Adrenal gland (tissue), 12 donors: ENCODE data around the gene EIF2A. TPM values are rescaled to one million over a fixed set of nuclear protein-coding genes. Genes with fewer than 3 reads are reported as not detected.

Experiments used
- DNase-seq, 7 donors: peaks; one replicate each; pipeline ENCODE4 v3.0.0-alpha.2; 2019 to 2020
- H3K27ac ChIP-seq, 5 donors: fragments of 200-600 bp; sonication (generic) in 4 of 5; 1 replicate in 3 of 5; 2 replicates in 2 of 5; pipeline versions ENCODE4 v1.5.1 to v1.8.0; 2016 to 2020; ENCODE audit warnings: mild to moderate bottlenecking in 1 of 5
- H3K27me3 ChIP-seq: fragments of 200-600 bp; 2 replicates; pipeline ENCODE4 v1.8.0; 2021
- H3K36me3 ChIP-seq, 2 donors: fragments of 200-600 bp; replicated peaks in 1 of 2; 1 replicate in 1 of 2; 2 replicates in 1 of 2; pipeline versions ENCODE4 v1.5.1 to v1.8.0; 2018 to 2022
- H3K4me1 ChIP-seq, 2 donors: fragments of 200-600 bp; replicated peaks in 1 of 2; 1 replicate in 1 of 2; 2 replicates in 1 of 2; pipeline versions ENCODE4 v1.5.1 to v1.8.0; 2018 to 2021
- H3K4me3 ChIP-seq, 4 donors: fragments of 200-600 bp; sonication (generic) in 3 of 4; one replicate each; pipeline ENCODE4 v1.5.1; 2016 to 2018
- H3K9me3 ChIP-seq, 3 donors: fragments of 200-600 bp; sonication (generic) in 1 of 3; replicated peaks in 1 of 3; 1 replicate in 2 of 3; 2 replicates in 1 of 3; pipeline versions ENCODE4 v1.5.1 to v1.8.0; 2016 to 2021
- CTCF ChIP-seq, 6 experiments: fragments of 450-650 bp in 4 of 6; fragments of 200-600 bp in 2 of 6; sonication (generic) in 1 of 6; IDR thresholded peaks; 1 replicate in 5 of 6; 2 replicates in 1 of 6; pipeline versions ENCODE4 v1.5.1 to v1.8.0; 2016 to 2021; ENCODE audit warnings: antibody characterized with exemption in 6 of 6, mild to moderate bottlenecking in 2 of 6, moderate library complexity in 1 of 6
- POLR2A ChIP-seq, 2 donors: fragments of 450-650 bp; IDR thresholded peaks; one replicate each; pipeline ENCODE4 v1.6.1; 2017; ENCODE audit warnings: antibody characterized with exemption in 2 of 2, mild to moderate bottlenecking in 2 of 2, moderate library complexity in 1 of 2
- WGBS, 4 donors: extraction: QIAGEN DNeasy Blood & Tissue Kit in 2 of 4; methylation state at CpG; one replicate each; pipeline versions ENCODE4 v1.1.5 to v1.1.7; 2013 to 2017; 5-methylcytosine and 5-hydroxymethylcytosine counted together
- intact Hi-C, 2 donors: fragments of 100-400 bp; cut with DNase I; formaldehyde crosslinking; loops; one replicate each; pipeline versions ENCODE4 v1.14.1 to v1.15.0; 2022 to 2023
- polyA plus RNA-seq, 3 donors: library from polyadenylated mRNA; stranded (reverse); fragments of 200-250 nt in 2 of 3; fragments of 350-450 nt in 1 of 3; fragmentation: Illumina TruSeq in 1 of 3; extraction: RNeasy Lipid Tissue Mini Kit (QIAGEN cat#74804) in 1 of 3; gene quantifications; one replicate each; pipeline ENCODE4 v1.2.3, GENCODE V29; 2013 to 2014
- total RNA-seq, 9 donors: library from RNA; depleted of rRNA in 4 of 9; stranded (reverse); fragments of >200 nt in 4 of 9; fragments of 120-200 nt in 1 of 9; fragmentation: NEBNext Ultra II Directional in 1 of 9; extraction: Animal tissue kit (Norgen Biotek cat#: 25700) in 1 of 9; gene quantifications; one replicate each; pipeline versions ENCODE4 v1.1.0 to v1.2.4, GENCODE V29; 2013 to 2023
- donor health status: healthy with polysubstance abuse.
- donor health status: Bipolar disorder and iron deficiency.
- donor health status: DM: yes; HTN: yes; CAD: no.
- donor health status: DM: no; HTN: no; CAD: no.
- donor health status: DM: no; HTN: no; CAD: no.
- donor health status: DM: yes; HTN: yes; CAD: no.

The EIF2A gene
- total and polyA plus RNA-seq, 12 donors, result 62.3 to 178 (median 74.8) TPM

DNA sequence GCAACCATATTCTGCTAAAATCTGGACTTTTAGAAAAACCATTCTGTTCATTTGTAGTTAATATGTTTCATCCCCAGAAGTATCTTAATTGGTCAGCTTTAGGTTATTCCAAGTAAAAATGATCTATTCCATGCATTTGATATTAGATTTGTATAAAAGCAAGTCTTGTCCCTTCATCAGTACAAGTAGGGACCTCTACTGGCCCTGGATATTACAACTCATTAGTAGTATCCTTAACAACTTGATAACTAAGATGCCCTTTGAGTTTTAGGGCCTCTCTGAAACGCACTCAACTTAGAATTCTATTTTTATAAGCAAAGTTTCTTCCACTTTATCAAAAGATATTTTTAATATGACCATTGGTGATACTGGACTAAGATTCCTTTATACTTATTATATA, 31.3 kb downstream of the EIF2A start:
- peaks cover 0 to 48% of the 10 kb centered on the region in 2 donors for H3K36me3 ChIP-seq
- 55 to 79% (median 66%) methylated on average over 1 of the region's 1 CpG for WGBS, 4 donors
- no peak for DNase-seq

DNA sequence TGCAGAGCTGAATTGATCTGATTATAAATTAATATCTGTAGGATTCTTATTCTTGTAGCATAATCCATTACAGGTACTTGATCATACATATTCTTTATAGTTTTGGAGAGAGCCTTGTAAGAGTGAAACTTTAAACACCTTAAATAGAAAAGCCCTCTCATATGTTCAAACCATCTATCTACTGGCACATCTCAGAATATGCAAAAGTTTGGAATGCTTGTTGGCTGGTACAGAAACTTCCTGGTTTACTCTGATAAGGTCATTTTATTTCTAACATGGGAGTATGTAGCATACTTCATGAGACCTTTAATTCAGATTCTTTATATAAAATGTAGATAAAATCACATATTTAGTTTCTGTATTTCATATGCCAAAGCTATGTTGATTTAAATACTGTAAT, 34.6 kb downstream of the EIF2A start:
- intact Hi-C loops, result no loop called here
- DNase-seq, result no peak
- no peaks in the 10 kb centered on the region for H3K9me3 ChIP-seq
- peaks cover 0 to 51% of the 10 kb centered on the region in 2 donors for H3K36me3 ChIP-seq
- H3K4me1 ChIP-seq, result no peaks in the 10 kb centered on the region
- no peak overlapping the region for H3K27ac ChIP-seq
- no peak overlapping the region for H3K4me3 ChIP-seq
- TF ChIP-seq POLR2A (IDR thresholded peaks at IDR 0.05) (no peak), CTCF (IDR thresholded peaks at IDR 0.05) (no peak)
- H3K27me3 ChIP-seq, result no peaks in the 10 kb centered on the region

More for the DNA sequence above, 31.3 kb downstream of the EIF2A start:
- no peaks in the 10 kb centered on the region for H3K4me1 ChIP-seq
- no peak for TF ChIP-seq POLR2A (IDR thresholded peaks at IDR 0.05)
- TF ChIP-seq CTCF (IDR thresholded peaks at IDR 0.05), result peak in 1 of 6 experiments; percentile 8
- H3K9me3 ChIP-seq, result no peaks in the 10 kb centered on the region
- no peaks in the 10 kb centered on the region for H3K27me3 ChIP-seq
- no peak overlapping the region for H3K27ac ChIP-seq
- H3K4me3 ChIP-seq, result no peak overlapping the region
- intact Hi-C loops, result no loop called here

DNA sequence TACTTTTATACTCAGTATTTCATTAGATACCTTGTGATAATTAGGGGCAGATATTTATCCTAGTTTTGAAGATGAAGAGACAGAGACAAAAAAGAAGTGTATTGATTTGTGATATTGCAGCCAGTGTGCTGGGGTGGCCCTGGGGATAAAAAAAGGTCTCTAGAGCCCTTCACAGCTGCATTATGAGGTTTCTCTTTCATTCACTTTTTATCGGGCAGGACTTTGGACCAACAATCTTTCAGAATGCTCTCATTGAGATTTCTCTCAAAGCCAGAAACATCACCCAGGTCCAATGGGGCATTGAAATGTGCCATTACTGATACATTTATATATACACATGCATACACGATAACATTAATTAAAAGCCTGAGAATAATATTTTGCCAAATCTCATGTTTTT, 36.0 kb downstream of the EIF2A start:
- DNase-seq, result no peak
- H3K4me1 ChIP-seq, result no peaks in the 10 kb centered on the region
- H3K36me3 ChIP-seq, result peaks cover 0 to 43% of the 10 kb centered on the region in 2 donors
- TF ChIP-seq POLR2A (IDR thresholded peaks at IDR 0.05) (no peak), CTCF (IDR thresholded peaks at IDR 0.05) (no peak)
- no peaks in the 10 kb centered on the region for H3K27me3 ChIP-seq
- intact Hi-C loops, result no loop called here
- no peak overlapping the region for H3K4me3 ChIP-seq
- no peaks in the 10 kb centered on the region for H3K9me3 ChIP-seq
- 81 to 94% (median 89%) methylated on average over 2 of the region's 2 CpGs for WGBS, 4 donors
- no peak overlapping the region for H3K27ac ChIP-seq

- TF ChIP-seq CTCF (IDR thresholded peaks at IDR 0.05), result no peak
- no peak for TF ChIP-seq POLR2A (IDR thresholded peaks at IDR 0.05)
- Histone ChIP-seq H3K27ac (no peak overlapping the region), H3K36me3 (peaks cover 0 to 43% of the 10 kb centered on the region in 2 donors), H3K9me3 (no peaks in the 10 kb centered on the region), H3K4me3 (no peak overlapping the region), H3K4me1 (no peaks in the 10 kb centered on the region), H3K27me3 (no peaks in the 10 kb centered on the region)
- WGBS, 4 donors, result 73 to 81% (median 78%) methylated on average over 1 of the region's 1 CpG
- DNase-seq, result no peak
- intact Hi-C loops, result no loop called here
Measured at GRCh38 chr3:150583028-150583427, 36.4 kb downstream of the EIF2A start.
